ENCODE results near the gene TAP2. TPM values are rescaled to one million over a fixed set of nuclear protein-coding genes. Genes with fewer than 3 reads are reported as not detected.
A peak's percentile ranks its signal among the peaks of the same experiment; 100 is the strongest.

The TAP2 gene
- total and polyA plus RNA-seq, 2 donors (not counting 1 experiment from before 2014, with no cell fraction given), result 66.1 to 126 TPM

GRCh38 chr6:32827025-32827424, 11.5 kb downstream of the TAP2 start:
- Mint-ChIP-seq H3K27me3 (no peaks in the 10 kb centered on the region), H3K27ac (peak overlapping the region; percentile 18), H3K4me1 (peaks cover 9% of the 10 kb centered on the region), H3K9me3 (ENCODE audit: insufficient read depth) (no peaks in the 10 kb centered on the region), H3K4me3 (no peak overlapping the region)
- no peak overlapping the region for H3K9ac ChIP-seq (ENCODE audit: low read length)
- H4K20me1 ChIP-seq (ENCODE audit: control insufficient read depth, insufficient read depth, low read length, poor library complexity, severe bottlenecking), result no peaks in the 10 kb centered on the region
- H2AFZ ChIP-seq (ENCODE audit: insufficient read depth, low read depth, low read length, poor library complexity, severe bottlenecking), result no peak overlapping the region
- ChIA-PET POLR2A (interaction anchor here (0.9 kb wide), 1 partner anchor 11 kb away, joined by 6 read pairs; the partner anchor contains the start of gene TAP2), CTCF (interaction anchor here (0.8 to 4.7 kb wide), 11 partner anchors 10 to 395 kb away, joined by 3 to 33 read pairs (median 3); partner anchors contain the start of genes HLA-DOB, PSMB9, TAP1 and TAP2)
- no peaks in the 10 kb centered on the region for H3K27me3 ChIP-seq (replicated peaks in 1 of 4; ENCODE audit: control extremely low read depth in 1 of 4, control insufficient read depth in 3 of 4, insufficient read depth in 4 of 4, low read length in 3 of 4)
- H3K4me3 ChIP-seq (ENCODE audit: control extremely low read depth in 1 of 5, extremely low read depth in 1 of 5, insufficient read depth in 1 of 5, low read depth in 2 of 5, low read length in 4 of 5), result no peak overlapping the region
- ATAC-seq (ENCODE audit: low read depth), result no peak
- H3K4me1 ChIP-seq (ENCODE audit: control insufficient read depth in 2 of 2, insufficient read depth in 2 of 2, low read length in 2 of 2), result peaks cover under 1% of the 10 kb centered on the region in 2 donors
- H3K4me2 ChIP-seq (replicated peaks; ENCODE audit: low read depth, low read length, poor library complexity, severe bottlenecking), result no peak overlapping the region
- H3K27ac ChIP-seq (ENCODE audit: low read length in 2 of 2), result no peak overlapping the region
- TF ChIP-seq EZH2 (IDR thresholded peaks at IDR 0.05; ENCODE audit: borderline replicate concordance, insufficient read depth, low read depth, low read length, poor library complexity, severe bottlenecking), result no peak
- TF ChIP-seq CTCF (IDR thresholded peaks at IDR 0.05), result no peak
- no peak for DNase-seq
- H3K36me3 ChIP-seq (replicated peaks in 1 of 2; ENCODE audit: control extremely low read depth in 1 of 2, control insufficient read depth in 1 of 2, extremely low read depth in 1 of 2, insufficient read depth in 2 of 2, low read length in 1 of 2), result peaks cover 18 to 52% of the 10 kb centered on the region in 2 experiments
- no peaks in the 10 kb centered on the region for H3K9me3 ChIP-seq (ENCODE audit: control extremely low read depth in 1 of 3, control insufficient read depth in 2 of 3, insufficient read depth in 1 of 3, low read length in 2 of 3)
- intact Hi-C loops (cut with micrococcal nuclease), result no loop called here
- peaks cover 30% of the 10 kb centered on the region for H3K79me2 ChIP-seq (ENCODE audit: control insufficient read depth, insufficient read depth, low read length)
- WGBS (ENCODE audit: insufficient coverage), result 100% methylated on average over 1 of the region's 3 CpGs

- Mint-ChIP-seq H3K27ac (no peak overlapping the region), H3K9me3 (ENCODE audit: insufficient read depth) (no peaks in the 10 kb centered on the region), H3K4me1 (peaks cover 15% of the 10 kb centered on the region), H3K27me3 (no peaks in the 10 kb centered on the region), H3K4me3 (no peak overlapping the region)
- CTCF ChIA-PET, result interaction anchor here (0.9 to 4.7 kb wide), 10 partner anchors 9 to 189 kb away, joined by 3 to 33 read pairs (median 4); partner anchors contain the start of genes HLA-DOB and TAP2
- Histone ChIP-seq H3K4me3 (ENCODE audit: control extremely low read depth in 1 of 5, extremely low read depth in 1 of 5, insufficient read depth in 1 of 5, low read depth in 2 of 5, low read length in 4 of 5) (no peak overlapping the region), H4K20me1 (ENCODE audit: control insufficient read depth, insufficient read depth, low read length, poor library complexity, severe bottlenecking) (no peaks in the 10 kb centered on the region), H3K4me1 (ENCODE audit: control insufficient read depth in 2 of 2, insufficient read depth in 2 of 2, low read length in 2 of 2) (peaks cover 11% of the 10 kb centered on the region in 2 donors), H3K4me2 (replicated peaks; ENCODE audit: low read depth, low read length, poor library complexity, severe bottlenecking) (no peak overlapping the region), H3K27me3 (replicated peaks in 1 of 4; ENCODE audit: control extremely low read depth in 1 of 4, control insufficient read depth in 3 of 4, insufficient read depth in 4 of 4, low read length in 3 of 4) (no peaks in the 10 kb centered on the region), H2AFZ (ENCODE audit: insufficient read depth, low read depth, low read length, poor library complexity, severe bottlenecking) (no peak overlapping the region), H3K27ac (ENCODE audit: low read length in 2 of 2) (no peak overlapping the region), H3K9ac (ENCODE audit: low read length) (no peak overlapping the region), H3K36me3 (replicated peaks in 1 of 2; ENCODE audit: control extremely low read depth in 1 of 2, control insufficient read depth in 1 of 2, extremely low read depth in 1 of 2, insufficient read depth in 2 of 2, low read length in 1 of 2) (peaks cover 12 to 43% of the 10 kb centered on the region in 2 experiments), H3K79me2 (ENCODE audit: control insufficient read depth, insufficient read depth, low read length) (peaks cover 19% of the 10 kb centered on the region), H3K9me3 (ENCODE audit: control extremely low read depth in 1 of 3, control insufficient read depth in 2 of 3, insufficient read depth in 1 of 3, low read length in 2 of 3) (no peaks in the 10 kb centered on the region)
- POLR2A ChIA-PET, result no interaction called here
- TF ChIP-seq EZH2 (IDR thresholded peaks at IDR 0.05; ENCODE audit: borderline replicate concordance, insufficient read depth, low read depth, low read length, poor library complexity, severe bottlenecking) (no peak), CTCF (IDR thresholded peaks at IDR 0.05) (no peak)
- intact Hi-C loops (cut with micrococcal nuclease), result no loop called here
- WGBS (ENCODE audit: insufficient coverage), result 86% methylated on average over 1 of the region's 2 CpGs
- no peak for ATAC-seq (ENCODE audit: low read depth)
- DNase-seq, result no peak
Observed at GRCh38 chr6:32825966-32826365, 12.6 kb downstream of the TAP2 start.
